HG02642 (cell line): Measurements from ENCODE around the gene PTGER1.
"Not testable (repeated sequence)": the region's sequence is repeated elsewhere in the genome, so short reads cannot be mapped to it uniquely, and the experiment has no call there.

Experiments
- ATAC-seq: cut with Tn5 transposase; IDR thresholded peaks from one replicate; pipeline ENCODE4 v1.9.1; 2021; ENCODE audit warnings: mild to moderate bottlenecking; ENCODE audit not compliant: unreplicated experiment, poor library complexity

PTGER1 gene, protein sequence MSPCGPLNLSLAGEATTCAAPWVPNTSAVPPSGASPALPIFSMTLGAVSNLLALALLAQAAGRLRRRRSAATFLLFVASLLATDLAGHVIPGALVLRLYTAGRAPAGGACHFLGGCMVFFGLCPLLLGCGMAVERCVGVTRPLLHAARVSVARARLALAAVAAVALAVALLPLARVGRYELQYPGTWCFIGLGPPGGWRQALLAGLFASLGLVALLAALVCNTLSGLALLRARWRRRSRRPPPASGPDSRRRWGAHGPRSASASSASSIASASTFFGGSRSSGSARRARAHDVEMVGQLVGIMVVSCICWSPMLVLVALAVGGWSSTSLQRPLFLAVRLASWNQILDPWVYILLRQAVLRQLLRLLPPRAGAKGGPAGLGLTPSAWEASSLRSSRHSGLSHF

DNA sequence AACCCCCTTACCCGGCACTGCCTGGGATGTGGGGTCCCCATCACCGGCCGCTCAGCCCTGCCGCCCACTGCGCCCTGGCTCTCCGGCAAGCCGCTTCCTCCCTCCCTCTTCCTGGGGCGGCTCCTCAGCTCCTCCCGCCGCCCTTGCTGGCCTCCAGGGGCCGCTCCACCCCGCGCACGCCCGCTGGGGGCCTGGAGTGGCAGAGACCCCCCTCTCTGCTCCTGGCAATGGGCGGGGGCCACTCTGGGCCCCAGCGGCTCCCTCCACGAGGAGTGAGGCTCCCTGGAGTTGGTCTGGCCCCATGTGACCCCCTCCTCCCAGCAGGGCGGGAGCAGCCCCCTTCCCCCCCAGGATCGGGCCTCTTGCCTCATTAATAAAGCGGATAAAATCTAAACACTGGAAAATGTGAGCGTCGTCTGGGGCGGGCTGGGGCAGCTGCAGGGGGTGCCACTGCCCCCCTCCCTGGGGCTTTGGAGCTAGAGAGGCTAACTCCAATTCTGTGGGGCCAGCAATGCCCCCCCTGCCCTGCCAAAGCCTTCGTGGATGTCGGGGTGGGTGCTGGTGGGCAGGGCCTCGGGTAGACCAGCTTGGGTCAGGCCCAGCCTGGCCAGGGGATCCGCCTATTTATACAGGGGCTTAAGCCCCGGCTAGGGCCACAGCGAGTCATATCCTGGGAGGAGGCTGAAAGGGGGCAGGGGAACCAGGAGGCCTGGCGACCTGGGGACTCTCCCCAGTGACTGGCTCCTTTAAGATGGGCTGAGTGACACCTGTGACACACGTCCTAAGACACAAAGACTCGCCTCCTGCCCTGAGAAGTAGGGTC, at the start of gene PTGER1:
PTGER1 (minus strand) TSS at position 104 of the 823 bp plus-strand sequence. CDS start 1,034 bp downstream, outside the sequence.
- no peak for ATAC-seq

DNA sequence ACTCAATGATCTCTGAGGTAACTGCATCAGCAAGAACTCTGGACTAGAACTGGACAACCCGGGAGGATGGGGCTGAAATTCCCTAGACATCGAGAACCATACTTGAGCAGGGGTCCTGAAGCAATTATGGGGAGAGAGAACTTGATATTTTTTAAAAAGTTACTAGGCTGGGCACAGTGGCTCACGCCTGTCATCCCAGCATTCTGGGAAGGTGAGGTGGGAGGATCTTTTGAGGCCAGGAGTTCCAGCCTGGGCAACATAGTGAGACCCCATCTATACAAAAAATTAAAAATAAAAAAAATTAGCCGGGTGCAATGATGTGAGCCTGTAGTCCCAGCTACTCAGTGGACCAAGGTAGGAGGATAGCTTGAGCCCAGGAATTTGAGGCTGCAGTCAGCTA, 45.4 kb upstream of the PTGER1 start:
- no peak for ATAC-seq

DNA sequence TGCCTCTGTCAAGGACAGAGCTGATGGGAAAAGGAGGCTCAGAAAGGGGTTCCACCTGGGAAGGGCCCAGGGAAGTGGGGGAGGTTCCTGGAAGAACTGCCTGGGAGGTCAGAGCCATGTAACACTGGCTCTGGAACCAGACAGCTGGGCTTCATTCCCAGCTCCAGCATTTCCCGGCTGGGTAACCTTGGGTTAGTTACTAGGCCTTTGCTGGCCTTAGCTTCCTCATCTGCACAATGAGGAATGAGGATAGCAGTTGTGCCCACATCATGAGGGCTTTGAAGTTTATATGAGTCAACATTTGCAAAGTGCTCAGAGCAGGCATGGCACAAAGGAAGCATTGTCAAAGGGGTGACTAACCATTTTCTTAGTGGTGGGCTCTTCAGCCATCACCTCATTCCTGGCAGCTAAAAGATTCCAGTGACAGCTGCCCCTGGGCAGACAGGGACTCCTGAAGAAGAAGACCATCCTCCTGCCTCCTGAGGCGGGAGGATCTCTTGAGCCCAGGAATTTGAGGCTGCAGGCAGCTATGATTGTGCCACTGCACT, 44.8 kb upstream of the PTGER1 start:
- ATAC-seq, result no peak

DNA sequence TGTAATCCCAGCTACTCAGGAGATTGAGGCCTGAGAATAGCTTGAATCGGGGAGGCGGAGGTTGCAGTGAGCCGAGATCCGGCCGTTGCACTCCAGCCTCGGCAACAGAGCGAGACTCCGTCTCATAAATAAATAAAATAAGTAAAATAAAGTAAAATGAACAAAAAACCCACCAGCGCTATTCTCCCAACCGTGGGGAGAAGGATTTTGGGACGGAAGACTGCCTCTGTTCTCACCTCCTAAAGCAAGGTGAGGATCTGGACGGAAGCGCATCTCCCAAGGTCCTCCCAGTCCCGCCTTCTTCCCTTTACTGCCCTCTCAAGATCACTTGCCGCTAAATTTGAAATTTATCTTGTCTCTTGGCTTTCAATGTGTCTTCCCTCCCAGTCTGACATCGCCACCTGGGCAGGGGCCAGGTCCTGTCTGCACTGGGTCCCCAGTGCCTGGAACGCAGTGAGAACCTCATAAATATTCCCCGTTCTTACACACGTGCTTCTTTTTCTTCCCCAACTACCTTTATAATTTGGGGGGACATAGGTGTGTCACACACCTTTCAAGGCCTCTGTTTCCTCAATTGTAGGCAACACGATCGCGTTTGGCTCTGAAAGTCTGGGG, 44.2 kb upstream of the PTGER1 start:
- no peak for ATAC-seq

DNA sequence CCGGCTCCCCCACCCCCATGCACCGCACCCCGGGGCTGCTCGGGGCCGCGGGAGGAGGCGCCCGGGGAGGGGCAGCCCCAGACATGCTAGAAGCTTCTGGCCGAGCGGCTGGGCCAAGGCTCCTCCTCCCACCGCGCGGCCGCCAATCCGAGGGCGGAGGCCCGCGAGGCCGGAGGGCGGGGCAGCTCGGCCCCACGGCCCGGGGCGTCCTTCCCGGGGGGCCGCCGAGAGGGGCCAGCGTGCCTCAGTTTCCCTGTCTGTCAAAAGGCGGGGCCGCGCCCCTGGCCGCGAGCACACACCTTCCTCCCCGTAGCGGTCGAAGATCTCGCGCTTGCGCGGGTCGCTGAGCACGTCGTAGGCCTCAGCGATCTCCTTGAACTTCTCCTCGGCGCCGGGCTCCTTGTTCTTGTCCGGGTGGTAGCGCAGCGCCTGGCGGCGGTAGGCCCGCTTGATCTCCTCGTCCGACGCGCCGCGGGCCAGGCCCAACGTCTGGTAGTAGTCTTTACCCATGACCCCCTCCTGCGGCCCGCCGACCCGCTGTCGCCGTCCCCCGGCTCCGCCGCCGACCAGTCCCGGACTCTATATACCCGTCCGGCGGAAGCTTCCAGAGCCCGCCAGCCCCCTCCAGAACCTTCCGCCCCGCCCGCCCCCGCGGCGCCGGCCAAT, 42.8 kb upstream of the PTGER1 start, which contains the start of gene DNAJB1:
DNAJB1 (minus strand) TSS at position 558 of the 666 bp plus-strand sequence; CDS start at position 510, 48 bp downstream.
- ATAC-seq, result peak; percentile 74

DNA sequence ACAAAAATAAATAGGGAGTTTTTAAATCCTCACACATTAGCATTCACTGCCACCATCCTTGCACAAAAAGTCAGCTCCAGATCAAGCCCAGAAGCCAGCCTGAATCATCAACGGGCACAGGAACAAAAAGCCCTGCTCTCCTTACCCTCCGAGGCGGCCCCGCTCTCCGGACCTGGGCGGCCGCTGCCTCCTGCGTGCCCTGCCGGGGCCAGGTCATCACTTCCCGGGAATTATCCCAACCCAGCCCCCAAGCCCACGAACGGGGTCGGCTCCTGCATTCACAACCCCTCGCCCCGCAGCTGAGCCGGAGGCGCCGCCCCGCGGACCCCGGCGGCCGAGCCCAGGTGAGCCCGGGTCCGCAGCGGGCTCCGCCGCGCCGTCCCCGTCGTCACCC, 42.3 kb upstream of the PTGER1 start:
- no peak for ATAC-seq

DNA sequence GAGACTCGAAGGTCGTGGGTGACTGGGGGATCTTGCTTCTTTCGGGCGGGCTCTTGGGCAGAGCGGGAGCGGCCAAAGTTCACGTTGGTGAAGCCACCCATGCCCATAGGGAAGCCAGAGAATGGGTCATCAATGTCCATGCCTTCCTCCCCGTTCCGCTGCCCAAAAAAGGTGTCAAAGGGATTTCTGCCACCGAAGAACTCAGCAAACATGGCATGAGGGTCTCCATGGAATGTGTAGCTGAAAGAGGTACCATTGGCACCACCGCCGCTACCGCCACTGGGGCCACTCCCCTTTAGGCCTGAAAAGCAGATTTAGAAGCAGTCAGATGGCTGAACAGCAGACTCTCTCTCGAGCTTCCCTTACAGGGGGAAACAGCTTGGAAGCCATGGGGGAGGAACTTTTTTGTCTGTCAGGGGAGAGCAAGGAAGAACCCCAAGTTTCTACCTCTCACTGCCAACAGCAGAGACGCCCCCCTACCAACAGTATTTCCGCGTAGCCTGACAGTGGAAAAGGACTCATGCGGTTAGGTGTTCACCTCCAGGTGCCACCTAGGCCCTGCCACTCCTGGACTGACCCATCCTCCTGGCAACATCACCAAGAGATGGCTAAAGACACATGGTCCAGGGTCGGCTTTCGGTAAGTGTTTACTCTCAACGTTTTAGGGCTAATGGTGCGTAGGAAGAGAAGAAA, 41.7 kb upstream of the PTGER1 start:
- no peak for ATAC-seq

DNA sequence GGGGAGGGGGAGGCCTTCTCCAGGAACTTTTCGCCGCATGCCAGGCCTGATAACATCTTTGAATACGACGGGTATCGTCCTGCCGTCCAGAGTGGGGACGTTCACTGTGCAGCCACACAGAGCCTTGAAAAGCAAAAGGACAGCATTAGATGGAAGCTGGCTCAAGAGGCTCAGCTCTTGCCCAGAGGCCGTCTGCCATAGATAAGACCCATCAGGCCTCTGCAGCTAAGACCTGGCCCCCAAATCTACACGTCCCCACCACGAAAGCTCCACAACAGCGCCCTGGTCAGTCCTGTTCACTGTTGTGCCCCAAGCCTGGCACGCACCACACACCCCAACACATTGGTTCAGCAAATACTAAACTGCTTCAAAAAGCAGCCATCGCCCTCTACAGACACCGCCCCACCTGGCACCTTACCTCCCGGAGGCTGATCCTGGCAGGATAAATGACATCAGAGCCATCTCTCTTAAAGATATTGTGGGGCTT, 40.9 kb upstream of the PTGER1 start:
- ATAC-seq, result no peak

DNA sequence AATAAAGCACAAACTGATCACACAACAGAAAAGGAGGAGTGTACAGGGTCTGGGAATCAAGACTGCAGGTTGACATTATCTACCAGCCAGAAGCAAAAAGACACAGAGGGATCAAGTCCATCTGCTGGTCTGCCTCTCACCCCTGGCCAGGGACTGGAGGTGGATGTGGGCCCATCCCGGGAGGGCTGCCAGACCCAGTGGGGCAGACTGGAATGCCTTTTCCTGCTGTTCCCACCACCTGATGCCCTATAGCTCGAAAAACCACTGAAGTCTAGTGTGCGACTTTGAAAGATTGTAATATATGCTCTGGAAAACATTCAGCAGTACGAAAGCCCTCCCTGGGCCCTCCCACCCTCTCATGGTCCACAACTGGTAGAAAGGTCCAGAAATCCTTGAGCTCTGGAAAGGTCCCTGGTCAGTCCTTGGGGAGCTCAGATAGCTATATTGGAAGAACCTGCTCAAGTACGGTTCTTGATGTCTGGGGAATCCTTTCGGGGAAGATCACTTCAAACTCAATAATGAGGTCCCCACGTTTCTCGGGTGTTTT, 40.4 kb upstream of the PTGER1 start:
- no peak for ATAC-seq

DNA sequence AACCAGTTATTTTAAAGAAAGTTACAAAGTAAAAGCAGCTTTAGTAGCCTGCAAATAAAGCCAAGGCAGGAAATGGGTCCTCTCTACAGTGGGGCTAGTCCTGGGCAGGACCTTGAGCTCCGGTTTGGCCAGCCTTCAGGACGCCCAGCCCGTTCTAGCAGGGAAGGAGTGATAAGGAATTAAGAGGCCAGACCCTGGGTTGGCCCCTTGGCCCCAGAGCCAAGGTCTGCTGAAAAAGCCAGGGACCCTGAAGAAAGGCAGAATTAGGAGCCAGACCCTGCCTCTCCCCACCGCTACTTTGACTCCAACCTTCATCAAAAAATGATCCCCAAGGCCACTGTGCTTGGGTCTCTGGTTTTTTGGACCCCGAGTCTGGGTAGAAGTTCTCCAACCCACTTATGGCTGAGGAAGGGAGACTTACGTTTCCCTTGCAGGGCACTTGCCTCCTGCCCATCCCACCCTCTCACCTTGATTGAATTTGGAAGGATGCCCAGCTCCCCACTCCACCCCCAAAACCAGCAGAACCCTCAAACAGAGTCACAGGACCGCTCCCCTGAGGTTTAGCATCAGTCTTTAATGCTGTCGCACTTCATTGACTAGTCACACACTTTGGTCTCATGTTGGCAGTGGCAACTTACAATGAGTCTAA, 39.2 kb upstream of the PTGER1 start:
- ATAC-seq, result no peak

DNA sequence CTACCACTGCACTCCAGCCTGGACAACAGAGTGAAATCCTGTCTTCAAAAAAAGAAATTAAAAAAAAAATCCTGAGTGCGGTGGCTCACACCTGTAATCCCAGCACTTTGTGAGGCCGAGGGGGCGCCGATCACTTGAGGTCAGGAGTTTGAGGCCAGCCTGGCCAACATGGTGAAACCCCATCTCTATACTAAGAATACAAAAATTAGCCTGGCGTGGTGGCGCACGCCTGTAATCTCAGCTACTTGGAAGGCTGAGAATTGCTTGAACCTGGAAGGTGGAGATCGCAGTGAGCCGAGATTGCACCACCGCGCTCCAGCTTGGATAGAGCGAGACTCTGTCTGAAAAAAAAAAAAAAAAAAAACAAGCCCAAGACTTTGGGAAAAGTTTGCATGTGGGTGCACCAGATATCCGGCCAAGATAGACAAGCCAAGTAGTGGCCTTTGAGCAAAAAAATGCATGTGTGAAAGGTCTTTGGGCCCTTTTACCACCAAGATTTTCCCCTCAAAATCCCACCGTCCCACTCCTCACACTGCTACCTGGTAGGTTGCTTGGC, 37.3 kb upstream of the PTGER1 start:
- ATAC-seq, result no peak

DNA sequence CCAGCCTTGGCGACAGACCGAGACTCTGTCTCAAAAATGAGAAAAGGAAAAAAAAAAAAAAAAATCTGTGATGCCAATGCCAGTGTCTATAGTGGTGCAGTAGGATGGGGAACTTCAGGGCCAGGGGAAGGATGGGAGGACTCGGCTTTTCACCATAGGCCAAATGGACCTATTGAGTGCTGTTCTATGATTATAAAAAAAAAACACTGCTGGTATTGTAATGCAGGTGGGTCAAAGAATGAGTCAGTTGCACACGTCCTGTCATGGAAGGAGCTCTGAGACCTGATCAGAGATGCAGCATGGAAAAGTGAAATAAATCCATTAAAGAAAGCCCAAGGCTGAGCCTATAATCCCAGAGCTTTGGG, 36.1 kb upstream of the PTGER1 start:
- no peak for ATAC-seq

DNA sequence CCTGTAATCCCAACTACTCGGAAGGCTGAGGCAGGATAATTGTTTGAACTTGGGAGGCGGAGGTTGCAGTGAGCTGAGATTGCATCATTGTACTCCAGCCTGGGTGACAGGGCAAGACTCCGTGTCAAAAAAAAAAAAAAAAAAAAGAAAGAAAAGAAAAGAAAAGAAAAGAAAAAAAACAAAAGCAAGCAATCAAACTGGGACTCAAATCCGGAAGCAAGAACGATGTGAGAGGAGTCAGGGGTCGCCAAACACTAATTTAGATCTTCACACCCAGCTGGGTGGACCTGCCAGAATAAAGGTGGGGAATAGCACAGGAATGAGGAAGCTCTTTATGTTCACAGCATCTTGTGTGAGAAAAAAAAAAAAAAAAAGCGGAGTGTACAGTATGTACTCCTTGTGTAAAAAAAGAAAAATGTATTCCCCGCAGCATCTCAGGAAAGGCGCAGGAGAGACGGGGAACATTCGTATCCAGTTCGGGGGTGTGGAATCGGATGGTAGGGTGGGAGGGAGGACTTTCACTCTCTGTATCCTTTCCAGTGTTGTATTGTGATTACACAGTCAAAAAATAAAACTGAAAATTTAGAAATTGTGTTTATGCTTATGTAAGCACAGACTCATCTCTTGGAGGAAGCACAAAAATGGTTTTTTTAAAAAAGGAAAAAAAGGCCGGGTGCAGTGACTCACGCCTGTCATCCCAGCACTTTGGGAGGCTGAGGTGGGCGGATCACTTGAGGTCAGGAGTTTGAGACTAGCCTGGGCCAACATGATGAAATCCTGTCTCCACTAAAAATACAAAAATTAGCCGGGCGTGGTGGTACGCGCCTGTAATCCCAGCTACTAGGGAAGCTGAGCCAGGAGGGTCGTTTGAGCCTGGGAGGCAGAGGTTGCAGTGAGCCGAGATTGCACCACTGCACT, 35.4 kb upstream of the PTGER1 start:
- no peak for ATAC-seq

DNA sequence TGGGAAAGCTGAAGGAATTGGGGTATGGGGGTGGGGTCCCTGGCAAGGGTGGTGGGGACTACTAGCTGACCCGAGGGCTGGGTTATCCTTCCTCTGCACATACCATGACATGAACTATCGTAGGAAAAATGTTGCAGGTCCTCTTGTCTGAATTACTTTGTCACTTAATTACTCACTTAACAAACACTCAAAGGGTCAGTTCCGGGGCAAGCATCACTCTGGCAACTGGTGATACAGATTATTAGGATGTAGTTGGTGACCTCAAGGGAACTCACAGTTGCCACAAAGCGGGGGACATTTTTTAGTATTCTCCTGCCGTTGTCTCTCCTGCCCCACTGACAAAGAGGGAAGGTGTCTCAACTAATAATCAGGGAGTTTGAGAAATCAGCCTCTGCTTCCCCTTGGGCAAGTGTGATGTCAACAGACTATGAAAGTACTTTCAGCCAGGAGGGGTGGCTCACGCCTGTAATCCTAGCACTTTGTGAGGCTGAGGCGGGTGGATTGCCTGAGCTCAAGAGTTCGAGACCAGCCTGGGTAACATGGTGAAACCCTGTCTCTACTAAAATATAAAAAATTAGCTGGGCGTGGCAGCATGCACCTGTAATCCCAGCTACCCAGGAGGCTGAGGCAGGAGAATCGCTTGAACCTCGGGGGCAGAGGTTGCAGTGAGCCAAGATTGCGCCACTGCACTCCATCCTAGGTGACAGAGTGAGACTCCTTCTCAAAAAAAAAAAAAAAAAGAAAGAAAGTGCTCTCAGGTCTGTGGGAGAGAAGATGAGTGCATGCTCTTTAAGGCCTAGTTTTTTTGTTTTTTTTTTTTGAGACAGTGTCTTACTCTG, 32.8 kb upstream of the PTGER1 start:
- no peak for ATAC-seq

DNA sequence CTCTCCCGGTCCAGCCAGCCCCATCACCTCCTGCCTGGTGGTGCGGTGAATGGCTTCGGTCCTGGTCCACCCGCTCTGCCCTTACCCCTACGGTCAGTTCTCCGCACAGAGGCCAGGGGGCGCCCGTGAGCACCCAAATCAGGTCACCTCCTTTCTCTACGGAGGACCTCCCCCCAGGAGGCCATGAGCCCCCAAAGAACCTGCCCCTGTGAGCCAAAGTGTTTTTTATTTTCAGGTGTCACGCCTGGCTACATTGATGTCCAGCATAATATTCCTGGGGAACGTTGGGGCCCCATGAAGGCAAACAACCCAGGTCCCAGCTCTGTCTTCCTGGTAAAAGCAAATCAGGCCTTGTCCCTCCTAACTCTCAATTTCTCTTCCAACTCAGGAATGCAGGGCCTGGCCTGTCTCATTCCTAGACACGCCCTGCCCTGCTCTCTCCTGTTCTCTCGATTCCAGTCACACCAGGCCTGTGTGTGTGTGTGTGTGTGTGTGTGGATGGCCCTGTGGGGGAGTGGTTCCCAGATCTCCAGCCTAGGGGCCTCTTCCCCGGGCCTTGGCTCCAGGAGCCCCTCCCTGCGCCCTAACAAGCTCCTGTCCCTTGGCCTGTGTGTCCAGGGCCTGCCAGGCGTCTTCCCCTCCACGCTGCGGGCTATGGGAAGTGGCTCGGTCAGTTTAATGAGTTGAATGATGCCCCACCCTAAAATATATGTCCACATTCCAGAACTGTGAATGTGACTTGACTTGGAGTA, 30.5 kb upstream of the PTGER1 start:
- no peak for ATAC-seq

DNA sequence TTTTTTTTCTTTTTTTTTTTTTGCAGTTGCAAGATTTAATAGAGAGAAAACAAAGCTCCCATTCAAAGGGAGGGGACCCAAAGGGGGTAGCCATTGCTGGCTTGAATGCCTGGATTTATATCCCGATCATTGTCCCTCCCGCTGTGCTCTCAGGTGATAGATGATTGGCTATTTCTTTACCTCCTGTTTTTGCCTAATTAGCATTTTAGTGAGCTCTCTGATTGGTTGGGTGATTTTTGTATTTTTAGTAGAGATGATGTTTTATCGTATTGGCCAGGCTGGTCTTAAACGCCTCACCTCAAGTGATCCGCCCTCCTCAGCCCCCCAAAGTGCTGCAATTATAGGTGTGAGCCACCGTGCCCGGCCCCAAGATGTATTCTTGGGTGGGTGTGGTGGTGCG, 29.4 kb upstream of the PTGER1 start:
- ATAC-seq, result not testable (repeated sequence)
